Stimulated activated CD4-positive, alpha-beta T cell treated with anti-CD3 and anti-CD28 coated beads, Interleukin-4, amount 100 ng/mL, for 4 hours (primary cell): Measurements from ENCODE around the gene PPDPF.
A peak's percentile ranks its signal among the peaks of the same experiment; 100 is the strongest.

Source experiments
- DNase-seq, 2 experiments: peaks; one replicate each; pipeline ENCODE4 v3.0.0-alpha.2; 2020

PPDPF gene

DNA sequence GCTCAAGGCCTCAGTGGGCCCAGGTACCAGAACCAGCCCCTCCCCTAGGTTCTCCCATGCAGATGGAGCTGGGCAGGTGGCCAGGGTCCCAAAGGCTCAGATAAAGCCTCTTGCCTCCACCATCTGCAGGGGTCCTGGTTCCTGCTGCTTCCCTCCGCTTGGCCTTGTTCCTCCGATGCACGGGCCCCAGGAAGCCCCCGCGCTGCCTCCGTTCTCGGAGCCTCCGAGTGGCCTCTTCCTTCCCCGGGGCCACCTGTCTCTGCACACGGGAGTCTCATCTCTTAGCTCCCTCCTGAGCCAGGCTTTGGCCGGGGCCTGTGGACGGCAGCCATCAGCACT, 18.5 kb downstream of the PPDPF start:
- DNase-seq, result no peak

DNA sequence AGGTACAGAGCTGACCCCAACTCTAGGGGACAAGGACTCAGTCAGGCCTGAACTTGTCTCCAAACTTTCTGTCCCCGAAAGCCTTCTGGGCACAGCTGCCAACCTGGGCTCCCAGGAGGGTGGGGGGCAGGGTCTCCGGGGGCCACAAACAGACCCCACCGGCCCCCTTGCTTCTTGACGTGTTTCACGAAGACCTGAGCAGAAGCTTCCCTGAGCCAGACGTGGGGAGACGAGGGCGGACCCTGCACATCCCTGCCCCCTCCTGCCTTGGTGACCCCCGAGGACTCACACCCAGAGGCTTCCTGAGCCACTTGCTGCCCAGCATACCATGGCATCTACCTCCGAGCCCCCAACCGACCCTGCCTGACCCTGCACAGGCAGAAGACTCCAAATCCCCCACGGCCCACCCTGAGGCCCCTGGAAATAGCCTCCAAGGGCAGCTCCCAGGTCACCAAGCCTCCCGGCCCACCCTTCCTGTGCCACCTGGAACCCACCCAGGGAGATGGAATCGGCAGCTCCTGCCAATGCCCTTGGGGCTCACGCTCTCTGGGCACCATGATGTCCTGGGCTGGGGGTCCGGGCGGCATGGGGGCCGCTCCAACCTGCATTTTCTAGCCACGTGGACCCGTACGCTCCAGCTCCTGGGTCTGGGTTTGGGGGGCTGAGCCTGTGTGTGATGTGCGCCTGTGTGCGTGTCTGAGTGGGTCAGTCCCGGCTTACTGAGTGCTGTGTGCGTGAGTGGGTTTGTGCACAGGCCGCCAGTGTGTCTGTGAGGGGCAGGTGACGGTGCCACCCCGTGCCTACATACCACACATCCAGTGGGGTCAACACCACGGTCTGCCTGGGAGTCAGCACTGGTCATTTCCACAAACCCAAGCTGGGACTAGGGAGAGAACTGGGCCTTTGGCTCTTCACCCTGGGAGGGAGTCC, 19.1 kb downstream of the PPDPF start:
- DNase-seq, result no peak

DNA sequence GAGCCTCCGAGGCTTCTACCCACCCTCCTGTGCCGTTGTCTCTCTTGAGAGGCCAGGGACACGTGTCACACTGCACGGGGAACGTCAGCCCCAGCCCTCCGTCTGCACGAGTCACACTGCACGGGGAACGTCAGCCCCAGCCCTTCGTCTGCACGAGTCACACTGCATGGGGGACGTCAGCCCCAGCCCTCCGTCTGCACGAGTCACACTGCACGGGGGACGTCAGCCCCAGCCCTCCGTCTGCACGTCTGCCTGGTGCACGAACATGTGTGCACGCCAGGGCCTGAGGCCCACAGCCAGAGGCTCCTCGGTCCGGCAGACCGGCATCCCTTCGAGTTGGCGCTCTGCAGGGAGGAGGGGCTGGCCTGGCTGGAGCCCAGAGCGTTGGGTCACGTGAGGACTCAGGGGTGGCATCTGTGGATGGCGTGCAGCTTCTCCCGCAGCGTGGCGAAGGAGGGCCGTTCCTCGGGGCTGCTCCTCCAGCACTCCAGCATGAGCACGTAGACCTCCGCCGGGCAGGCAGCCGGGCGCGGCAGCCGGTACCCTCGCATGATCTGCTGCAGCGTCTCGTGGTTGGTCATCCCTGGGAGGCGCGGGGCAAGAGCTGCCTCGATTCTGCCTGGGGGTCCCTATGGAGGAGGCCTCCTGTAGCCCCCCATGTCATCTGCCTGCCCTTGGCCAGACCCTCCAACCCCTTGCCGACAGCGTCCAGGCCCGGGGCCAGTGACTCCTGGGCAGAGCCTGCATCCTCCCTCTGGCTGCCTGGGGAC, 20.0 kb downstream of the PPDPF start:
- no peak for DNase-seq

DNA sequence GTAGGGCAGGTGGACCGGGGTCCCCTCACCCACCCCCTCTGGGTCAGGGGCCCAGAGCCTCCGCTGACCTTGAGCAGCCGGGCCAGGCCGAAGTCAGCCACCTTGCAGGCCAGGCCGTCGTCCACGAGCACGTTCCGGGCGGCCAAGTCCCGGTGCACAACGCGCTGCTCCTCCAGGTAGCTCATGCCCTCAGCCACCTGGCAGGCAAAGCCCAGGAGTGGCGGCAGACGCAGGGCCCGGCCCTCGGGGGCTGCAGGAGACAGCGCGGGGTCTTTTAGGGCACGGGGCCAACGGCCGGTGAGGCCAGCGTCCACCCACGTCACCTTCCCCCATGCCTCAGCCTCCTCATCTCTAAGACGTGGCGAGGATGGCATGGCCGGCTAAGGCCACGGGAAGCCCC, 20.8 kb downstream of the PPDPF start:
- no peak for DNase-seq

DNA sequence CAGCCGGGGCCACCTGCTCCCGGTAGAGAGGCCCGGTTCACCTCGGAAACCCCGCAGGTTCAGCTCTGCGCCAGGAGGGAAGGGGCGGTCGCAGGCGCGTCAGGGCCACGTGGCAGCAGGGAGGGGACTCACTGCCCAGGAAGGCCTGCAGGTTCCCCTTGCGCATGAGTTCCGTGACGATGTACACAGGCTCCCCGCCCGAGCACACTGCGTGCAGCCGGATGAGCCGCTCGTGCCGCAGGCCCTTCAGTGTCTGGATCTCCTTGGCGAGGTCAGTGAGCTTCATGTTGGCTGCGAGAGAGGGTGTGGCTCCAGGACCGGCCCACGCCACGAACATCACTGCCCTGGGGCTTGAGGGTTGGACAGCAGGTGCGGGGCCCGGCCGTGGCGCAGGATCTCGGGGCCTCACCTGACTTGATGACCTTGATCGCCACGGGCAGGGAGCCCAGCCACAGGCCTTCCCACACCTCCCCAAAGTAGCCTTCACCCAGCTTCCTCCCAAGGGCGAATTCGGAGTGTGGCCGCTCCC, 21.5 kb downstream of the PPDPF start:
- DNase-seq, result no peak

DNA sequence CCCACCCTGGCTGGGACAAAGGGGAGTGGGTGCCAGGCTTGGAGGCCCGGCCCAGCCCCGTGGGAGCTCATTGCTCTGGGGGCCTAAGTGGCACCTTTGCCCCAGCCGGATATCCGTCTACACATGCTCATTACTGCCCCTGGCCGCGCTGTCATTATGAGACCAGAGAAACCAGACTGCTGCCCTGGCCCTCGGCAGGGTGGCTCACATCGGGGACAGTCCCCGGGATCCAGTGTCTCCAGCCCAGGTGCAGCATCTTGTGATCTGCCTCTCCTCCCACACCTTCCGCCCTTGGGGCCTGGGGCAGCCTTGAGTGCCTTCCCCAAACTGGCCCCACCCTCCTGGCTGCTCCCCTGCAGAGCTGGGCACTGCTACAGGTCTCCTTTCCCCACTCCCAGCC, 22.1 kb downstream of the PPDPF start:
- no peak for DNase-seq

DNA sequence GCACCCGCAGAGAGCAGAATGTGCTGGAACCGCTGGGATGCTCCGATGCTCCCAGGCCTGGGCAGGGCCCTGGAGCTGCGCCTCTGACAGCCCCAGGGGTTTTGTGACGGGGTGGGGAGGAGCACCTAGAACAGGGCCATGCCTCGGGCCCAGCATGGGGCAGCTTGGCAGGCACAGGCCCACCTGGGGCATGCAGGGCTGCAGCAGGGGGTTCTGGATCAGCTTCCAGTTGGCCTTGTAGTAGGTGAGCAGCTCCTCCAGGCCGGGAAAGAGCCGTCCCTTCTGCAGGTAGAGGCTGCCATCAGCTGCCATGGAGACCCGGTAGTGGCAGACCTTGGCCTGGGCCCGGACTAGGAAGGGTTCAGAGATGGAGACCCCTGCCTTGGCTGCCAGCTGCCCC, 22.6 kb downstream of the PPDPF start:
- no peak for DNase-seq

DNA sequence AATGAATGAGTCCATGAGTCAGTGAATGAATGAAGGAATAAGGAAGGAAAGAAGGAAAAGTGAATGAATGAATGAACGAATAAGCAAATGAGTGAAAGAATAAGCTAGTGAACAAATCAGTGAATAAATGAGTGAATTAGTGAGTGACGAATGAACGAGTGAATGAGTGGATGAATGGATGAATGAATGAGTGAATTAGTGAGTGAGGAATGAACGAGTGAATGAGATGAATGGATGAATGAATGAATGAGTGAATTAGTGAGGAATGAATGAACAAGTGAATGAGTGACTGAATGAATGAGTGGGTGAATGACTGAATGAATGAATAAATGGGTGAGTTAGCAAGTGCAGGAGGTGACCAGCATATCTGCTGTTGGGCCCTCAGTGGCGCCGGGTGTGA, 23.2 kb downstream of the PPDPF start:
- no peak for DNase-seq

DNA sequence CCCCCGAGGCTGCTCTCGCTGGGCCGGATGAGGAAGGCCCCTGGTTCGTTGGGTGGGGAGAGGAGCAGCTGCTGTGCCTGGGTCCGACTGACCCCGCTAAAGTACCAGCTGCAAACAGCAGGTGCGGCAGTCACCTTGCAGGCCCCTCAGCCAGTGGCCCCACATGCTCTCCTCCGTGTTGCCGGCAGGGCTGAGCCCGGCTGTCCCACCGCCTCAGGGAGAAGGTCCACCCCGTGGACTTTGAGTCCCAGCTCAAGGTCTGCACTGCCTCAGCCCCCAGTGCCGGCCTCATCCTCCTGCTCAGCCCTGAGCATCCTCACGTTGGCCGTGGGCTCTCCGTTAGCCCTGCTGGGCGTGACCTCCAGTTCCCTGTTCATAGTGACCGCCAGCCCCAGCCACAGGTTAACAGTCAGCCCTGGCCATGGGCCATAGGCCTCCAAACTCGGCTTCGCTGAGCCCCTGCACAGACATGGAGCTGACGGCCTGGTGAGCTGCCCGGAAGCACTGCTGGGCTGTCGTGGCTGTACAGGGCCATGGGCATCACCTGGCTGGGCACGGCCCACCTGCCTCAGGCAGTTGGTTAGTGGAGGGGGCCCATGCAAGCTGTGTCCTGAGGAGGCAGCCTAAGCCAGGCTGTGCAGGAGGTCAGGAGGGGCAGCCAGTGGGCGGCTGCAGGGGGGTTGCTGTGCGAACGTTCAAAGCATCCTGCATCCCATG, 23.8 kb downstream of the PPDPF start:
- no peak for DNase-seq

DNA sequence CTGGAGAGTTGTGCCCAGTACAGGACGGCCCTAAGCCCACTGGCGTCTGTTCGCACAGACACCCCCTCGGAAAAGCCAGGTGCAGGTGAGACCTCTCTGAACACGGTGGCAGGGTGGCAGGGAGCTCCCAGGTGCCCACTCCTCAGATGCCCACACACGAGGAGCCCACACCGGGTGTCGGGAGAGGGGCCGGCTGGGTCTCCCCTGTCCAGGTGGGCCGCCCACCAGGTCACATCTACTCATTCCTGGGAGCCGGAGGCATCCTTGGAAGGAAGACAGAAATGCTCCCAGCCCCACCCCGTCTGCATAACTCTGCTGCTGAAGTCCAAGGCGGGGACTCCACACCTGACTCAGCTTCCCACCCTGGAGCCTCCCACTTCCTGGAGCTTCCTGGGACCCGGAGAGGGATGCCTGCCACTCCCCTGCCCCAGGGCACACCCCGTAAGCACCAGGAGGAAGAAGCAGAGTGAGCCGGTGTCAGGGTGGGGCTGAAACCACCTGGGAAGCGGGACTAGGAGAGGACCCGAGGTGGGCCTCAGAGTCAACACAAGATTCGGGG, 24.5 kb downstream of the PPDPF start:
- DNase-seq, result no peak

DNA sequence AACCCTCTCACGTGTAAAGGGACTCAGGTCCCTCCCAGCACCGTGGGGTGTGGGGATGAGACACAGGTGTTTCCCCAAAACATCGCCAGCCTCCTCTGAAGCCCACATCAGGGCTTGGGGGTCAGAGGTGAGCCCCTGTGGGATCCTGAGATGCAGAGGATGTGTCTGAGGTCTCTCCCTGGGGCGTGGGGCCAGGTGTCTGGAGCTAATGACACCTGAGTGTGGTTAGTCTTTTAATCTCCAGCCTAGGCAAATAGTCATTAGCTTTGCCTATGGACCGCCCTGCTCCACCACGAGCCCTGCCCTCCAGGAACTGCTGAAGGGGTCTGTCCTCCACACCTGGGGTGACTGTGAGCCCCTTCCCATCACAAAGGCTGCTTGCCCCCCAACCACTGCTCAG, 25.2 kb downstream of the PPDPF start:
- DNase-seq, result no peak

DNA sequence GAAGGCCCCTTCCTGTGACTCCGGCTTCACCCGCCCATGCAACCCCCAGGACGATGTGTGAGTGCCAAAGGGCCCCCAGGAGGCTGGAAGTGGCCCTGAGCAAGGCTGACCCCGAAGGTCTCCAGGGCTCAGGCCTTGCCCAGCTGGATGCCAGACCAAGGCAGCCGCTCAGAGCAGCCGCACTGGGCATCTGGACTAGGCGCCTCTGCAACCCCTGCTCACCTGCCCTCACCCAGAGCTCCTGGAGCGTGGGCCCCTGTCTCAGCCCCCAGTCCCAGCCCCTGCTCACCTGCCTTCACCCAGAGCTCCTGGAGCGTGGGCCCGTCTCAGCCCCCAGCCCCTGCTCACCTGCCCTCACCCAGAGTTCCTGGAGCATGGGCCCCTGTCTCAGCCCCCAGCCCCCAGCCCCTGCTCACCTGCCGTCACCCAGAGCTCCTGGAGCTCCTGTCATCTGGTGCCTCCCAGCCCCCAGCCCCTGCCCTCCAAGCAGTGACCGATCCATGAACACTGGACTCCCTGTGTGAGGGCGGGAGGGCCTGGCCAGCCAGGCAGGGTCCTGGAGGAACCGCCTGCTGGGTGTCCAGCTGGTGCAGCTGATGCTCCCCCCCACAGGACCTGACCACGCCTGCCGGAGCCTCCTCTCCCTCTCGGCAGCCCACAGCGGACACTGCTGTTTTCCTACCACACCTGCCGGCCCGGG, 25.8 kb downstream of the PPDPF start:
- no peak for DNase-seq

DNA sequence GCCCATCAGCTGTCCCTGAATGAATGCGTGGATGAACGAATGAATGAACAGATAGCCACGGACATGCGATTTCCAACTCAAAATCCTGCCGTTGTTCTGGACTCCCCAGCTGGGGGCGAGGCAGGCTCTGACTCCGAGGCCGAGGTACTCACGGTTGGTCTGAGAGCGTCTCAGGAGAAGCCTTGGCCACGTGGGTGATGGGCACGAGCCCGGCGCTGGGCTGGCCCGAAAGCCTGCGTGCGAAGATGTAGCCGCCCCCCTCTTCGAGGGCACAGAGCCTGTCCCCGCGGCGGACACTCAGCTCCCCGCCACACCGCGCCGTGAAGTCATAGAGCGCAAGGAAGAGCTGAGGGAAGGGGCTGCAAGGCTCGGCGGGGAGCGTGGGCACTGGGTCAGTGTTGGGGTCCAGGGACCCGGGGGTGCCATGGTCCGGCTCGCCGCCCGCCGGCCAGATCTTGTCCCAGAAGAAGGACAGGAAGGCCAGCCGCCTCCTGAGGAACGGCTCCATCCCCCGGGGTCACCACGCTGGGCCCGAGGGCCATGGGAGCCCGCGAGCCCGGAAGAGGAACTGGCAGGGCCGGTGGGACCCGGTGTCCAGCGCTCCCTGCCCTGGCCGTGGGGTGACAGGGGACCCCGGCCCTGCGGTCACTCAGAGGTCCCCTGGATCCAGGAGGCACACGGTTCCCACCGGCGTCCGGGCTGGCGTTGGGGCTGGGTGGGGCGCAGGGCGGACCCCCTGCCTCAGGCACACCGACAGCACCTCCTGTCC, 26.6 kb downstream of the PPDPF start:
- no peak for DNase-seq

DNA sequence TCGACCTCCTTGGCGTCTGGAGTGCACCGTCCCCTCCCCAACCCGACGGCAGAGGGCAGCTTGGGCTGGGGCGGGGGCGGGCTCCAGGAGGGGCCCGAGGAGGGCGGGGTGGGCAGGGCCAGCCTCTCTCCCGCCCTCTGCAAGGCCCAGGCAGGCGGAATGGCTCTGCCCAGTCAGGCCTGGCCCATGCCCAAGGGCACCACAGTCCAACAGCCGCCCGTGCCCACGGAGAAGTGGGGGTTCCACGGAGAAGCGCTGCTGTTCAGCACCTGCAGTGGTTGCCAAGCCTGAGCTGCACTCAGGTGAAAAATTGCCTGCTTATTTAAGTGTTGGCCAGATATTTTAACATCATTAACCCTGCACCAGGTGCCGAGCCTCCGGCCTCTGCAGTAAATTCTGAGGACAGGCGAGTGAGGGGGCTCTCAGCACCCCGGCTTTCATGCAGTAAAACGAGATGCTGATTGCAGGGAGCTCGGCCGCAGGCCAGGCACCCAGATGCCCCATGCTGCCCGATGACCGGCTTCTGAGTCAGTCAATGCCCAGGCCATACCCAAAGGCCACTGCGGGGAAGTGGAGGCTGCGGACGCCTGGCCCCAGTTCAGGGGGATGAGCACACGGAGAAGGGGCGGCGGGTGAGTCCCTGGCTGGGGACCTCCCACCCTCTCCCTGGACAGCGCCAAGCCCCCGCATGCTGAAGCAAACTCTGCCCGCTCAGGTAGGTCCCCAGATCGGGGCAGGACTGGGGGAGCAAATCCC, 27.3 kb downstream of the PPDPF start, which contains the start of gene SRMS:
Gene SRMS (minus strand): TSS at position 25 of the 756 bp plus-strand sequence. CDS start 286 bp downstream, outside the sequence.
- DNase-seq, result no peak

DNA sequence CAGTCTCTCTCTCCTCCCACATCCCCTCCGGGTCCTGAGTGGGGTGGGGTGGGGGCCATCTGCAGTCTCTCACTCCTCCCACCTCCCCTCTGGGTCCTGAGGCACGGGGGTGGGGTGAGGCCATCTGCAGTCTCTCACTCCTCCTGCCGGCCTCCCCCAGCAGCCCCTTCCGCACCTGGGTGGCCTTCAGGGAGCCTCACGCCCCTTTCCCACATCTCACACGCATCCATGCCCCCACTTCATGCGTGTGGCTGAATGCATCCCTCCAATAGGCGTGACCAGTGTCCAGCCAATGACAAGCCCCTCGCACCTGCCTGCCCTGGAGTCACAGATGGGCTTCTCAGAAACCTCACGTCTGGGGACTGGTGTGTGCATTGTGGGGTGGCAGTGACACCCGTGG, 28.0 kb downstream of the PPDPF start:
- no peak for DNase-seq

DNA sequence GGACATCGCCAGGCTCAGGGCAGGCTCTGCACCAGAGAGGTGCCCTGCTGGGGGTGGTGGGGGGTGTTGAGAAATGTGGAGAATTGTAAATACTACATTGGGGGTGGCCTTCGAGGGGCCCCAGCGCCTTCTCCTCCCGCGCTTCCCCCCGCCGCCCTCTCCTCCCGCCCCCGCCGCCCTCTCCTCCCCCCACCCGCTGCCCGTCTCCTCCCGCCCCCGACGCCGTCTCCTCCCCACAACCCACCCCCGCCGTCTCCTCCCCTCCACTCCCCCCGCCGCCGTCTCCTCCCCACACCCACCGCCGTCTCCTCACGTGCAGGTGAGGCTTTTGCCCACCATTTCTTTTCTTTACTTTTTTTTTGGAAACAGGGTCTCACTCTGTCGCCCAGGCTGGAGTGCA, 28.5 kb downstream of the PPDPF start:
- no peak for DNase-seq

DNA sequence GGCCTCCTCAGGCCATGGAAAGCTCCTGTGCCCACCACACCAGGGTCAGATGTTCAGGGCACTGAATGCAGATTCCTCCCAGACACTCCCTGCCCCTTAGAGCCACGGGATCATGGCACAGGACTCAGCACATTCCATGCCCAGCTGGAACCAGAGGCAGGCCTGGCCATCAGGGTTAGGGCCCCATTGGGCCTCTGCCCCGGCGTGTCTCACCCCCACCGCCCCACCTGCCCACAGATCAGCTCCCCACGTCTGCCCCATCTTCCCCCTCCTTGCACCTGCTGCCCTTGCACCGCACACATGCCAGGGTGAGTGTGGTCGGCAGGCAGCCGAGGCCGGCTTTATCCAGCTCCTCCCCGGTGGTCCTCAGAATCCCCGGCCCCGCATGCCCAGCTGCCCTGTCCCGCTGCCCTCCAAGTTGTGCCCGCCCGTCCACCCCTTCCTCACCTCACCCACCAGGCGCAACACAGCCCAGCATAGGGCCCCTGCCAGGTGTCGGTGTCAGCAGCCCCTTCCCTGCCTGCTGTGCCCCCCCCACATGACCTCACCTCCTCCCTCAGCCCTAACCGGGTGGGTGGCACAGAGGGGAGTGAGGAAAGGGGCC, 29.2 kb downstream of the PPDPF start:
- no peak for DNase-seq

DNA sequence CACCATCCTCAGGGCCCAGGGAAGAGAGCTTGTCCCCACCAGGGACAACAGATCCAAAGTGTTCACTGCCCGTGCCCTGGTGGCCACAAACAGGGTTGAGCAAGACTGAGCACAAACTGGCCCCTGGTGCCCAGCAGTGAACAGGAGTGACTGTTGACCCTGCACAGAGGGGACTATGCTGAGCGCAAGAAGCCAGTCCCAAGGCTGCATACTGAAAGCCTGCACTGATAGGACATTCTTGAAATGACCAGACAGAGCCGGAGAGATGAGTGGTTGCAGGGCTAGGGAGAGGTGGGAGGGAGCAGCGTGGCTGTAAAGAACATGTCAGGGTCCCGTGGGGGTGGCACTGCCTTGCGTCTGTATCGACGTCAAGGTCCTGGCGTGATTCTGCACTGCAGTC, 30.5 kb downstream of the PPDPF start:
- no peak for DNase-seq

DNA sequence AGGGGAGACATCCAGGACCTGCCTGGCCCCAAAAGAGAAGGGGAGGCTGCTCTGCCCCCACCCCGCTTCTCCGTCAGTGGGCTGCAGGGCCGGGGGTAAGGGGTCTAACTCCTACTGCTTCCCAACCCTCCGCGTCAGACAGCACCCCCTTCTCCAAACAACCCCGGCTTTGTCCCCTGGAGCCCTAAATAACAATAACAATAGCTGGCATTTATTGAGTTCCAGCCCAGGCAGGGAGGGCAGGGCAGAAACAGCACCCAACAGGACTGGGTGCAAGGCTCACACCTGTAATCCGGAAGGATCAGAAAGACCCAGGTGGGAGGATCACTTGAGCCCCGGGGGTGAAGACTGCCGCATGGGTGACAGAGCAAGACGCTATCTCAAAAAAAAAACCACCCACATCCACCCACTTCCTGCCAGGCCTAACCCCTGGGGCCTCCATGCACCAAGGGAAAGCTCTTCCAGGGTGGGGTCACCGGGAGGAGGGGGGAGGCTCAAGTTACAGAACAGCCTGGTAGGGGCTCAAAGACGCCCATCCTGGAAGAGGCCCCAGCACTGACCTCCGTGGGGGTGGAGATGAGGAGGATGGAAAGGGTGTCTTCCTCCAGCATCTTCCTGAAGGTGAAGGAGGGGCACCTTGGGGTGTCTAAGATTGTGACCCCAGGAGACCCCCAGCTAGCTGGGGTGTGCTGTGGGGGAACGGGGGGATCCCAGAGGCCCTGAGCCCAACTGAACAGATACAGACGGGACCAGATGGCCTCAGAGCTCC, 32.1 kb downstream of the PPDPF start:
- peak in 1 of 2 experiments; percentile 55 for DNase-seq
